GM19238 (cell line): Measurements from ENCODE around the gene PLXDC1.
"Not testable (repeated sequence)": the region's sequence is repeated elsewhere in the genome, so short reads cannot be mapped to it uniquely, and the experiment has no call there.

ENCODE experiments used
- DNase-seq: peaks from one replicate; pipeline ENCODE4 v3.0.0; 2011; ENCODE audit warnings: low spot score; ENCODE audit not compliant: insufficient read length

Gene PLXDC1

GRCh38 chr17:39126436-39126835 is 25.0 kb downstream of the PLXDC1 start:
- DNase-seq = no peak

- no peak for DNase-seq
These were observed 26.1 kb downstream of the PLXDC1 start for GRCh38 chr17:39125143-39125875.

GRCh38 chr17:39123627-39124026 is 27.8 kb downstream of the PLXDC1 start:
- no peak for DNase-seq

- no peak for DNase-seq
These were observed 28.4 kb downstream of the PLXDC1 start for GRCh38 chr17:39122991-39123390.

GRCh38 chr17:39121919-39122318 is 29.5 kb downstream of the PLXDC1 start:
- DNase-seq = not testable (repeated sequence)

- peak; percentile 50 for DNase-seq
These were observed 32.6 kb downstream of the PLXDC1 start for GRCh38 chr17:39118674-39119419.

- no peak for DNase-seq
These were observed 35.2 kb downstream of the PLXDC1 start for GRCh38 chr17:39116224-39116623.

GRCh38 chr17:39115135-39115534 is 36.3 kb downstream of the PLXDC1 start:
- DNase-seq = no peak

GRCh38 chr17:39114723-39115122 is 36.7 kb downstream of the PLXDC1 start:
- DNase-seq = no peak

- DNase-seq = no peak
These were observed 37.6 kb downstream of the PLXDC1 start for GRCh38 chr17:39113871-39114270.

- no peak for DNase-seq
These were observed 40.9 kb downstream of the PLXDC1 start for GRCh38 chr17:39110435-39111136.

GRCh38 chr17:39108461-39109375 is 42.7 kb downstream of the PLXDC1 start:
- DNase-seq = no peak

GRCh38 chr17:39107973-39108372 is 43.5 kb downstream of the PLXDC1 start:
- no peak for DNase-seq

GRCh38 chr17:39107155-39107554 is 44.3 kb downstream of the PLXDC1 start:
- no peak for DNase-seq

- DNase-seq = no peak
These were observed 45.7 kb downstream of the PLXDC1 start for GRCh38 chr17:39105705-39106104.

GRCh38 chr17:39104657-39105056 is 46.8 kb downstream of the PLXDC1 start:
- DNase-seq = no peak

- no peak for DNase-seq
These were observed 47.4 kb downstream of the PLXDC1 start for GRCh38 chr17:39104046-39104445.

GRCh38 chr17:39101091-39101490 is 50.3 kb downstream of the PLXDC1 start:
- no peak for DNase-seq

- no peak for DNase-seq
These were observed 50.9 kb downstream of the PLXDC1 start for GRCh38 chr17:39100530-39100929.

- DNase-seq = no peak
These were observed 51.7 kb downstream of the PLXDC1 start for GRCh38 chr17:39099663-39100286.

- no peak for DNase-seq
These were observed 52.8 kb downstream of the PLXDC1 start for GRCh38 chr17:39098588-39098987.
